ENCODE data around the gene NOS3. TPM values are rescaled to one million over a fixed set of nuclear protein-coding genes. Genes with fewer than 3 reads are reported as not detected.

NOS3 gene
- total and polyA plus RNA-seq, 9 of the 15 experiments (the other 6 are each of a cell fraction or from before 2014, with no cell fraction given): 1.1 to 121 (median 23.6) TPM

- TF ChIP-seq ZNF518B (CRISPR knock-in tag; IDR thresholded peaks at IDR 0.05) (no peak), ZSCAN29 (IDR thresholded peaks at IDR 0.05) (no peak), CHD7 (IDR thresholded peaks at IDR 0.05; ENCODE audit: low read depth, low read length) (no peak), ZNF395 (CRISPR knock-in tag; IDR thresholded peaks at IDR 0.05) (peak; percentile 62; the same call in 1 of the 2 replicates), ZNF24 (IDR thresholded peaks at IDR 0.05) (peak; percentile 45; the same call in 1 of the 2 replicates), TCF3 (CRISPR knock-in tag; IDR thresholded peaks at IDR 0.05) (peak; percentile 68), FOXJ2 (tag; IDR thresholded peaks at IDR 0.05) (no peak), SNRNP70 (optimal IDR thresholded peaks at IDR 0.05; ENCODE audit: low read depth, low read length) (no peak), ZNF143 (CRISPR knock-in tag; IDR thresholded peaks at IDR 0.05) (no peak), DMBX1 (CRISPR knock-in tag; IDR thresholded peaks at IDR 0.05; ENCODE audit: borderline replicate concordance) (peak; percentile 86; the same call in 1 of the 2 replicates)
Observed at GRCh38 chr7:150955519-150956394, 35.1 kb upstream of the NOS3 start (continued).

Measured in K562 (cell line).